H1 (cell line): Measurements from ENCODE around the gene MUC2. TPM values are rescaled to one million over a fixed set of nuclear protein-coding genes. Genes with fewer than 3 reads are reported as not detected.

Experiments used
- CTCF ChIA-PET: fragments of 300-600 bp; sonication (Branson Sonifier 250); formaldehyde crosslinking; loops from one replicate; lab custom pipeline; 2021; ENCODE audit not compliant: partially characterized antibody; lab: Charles Lee
- POLR2A ChIA-PET: fragments of 300-600 bp; sonication (Branson Sonifier 250); formaldehyde crosslinking; loops from one replicate; lab custom pipeline; 2021; ENCODE audit warnings: inconsistent platforms; ENCODE audit not compliant: partially characterized antibody; lab: Charles Lee
- DNase-seq, 2 experiments: peaks; one replicate each; pipeline versions ENCODE4 v3.0.0 to v3.0.0-alpha.2; 2010 to 2022; ENCODE audit warnings: low spot score in 2 of 2, low read depth in 1 of 2, mixed read lengths in 1 of 2
- FAIRE-seq: peaks from 2 replicates; lab custom pipeline; 2011; peaks lifted over from hg19 to GRCh38; lab: Jason Lieb, UNC
- H2AFZ ChIP-seq: 2 replicates; pipeline ENCODE4 v1.8.1; 2012; ENCODE audit warnings: low read length, inconsistent platforms
- H2AK5ac ChIP-seq: 2 replicates; pipeline ENCODE4 v1.6.1; 2013; ENCODE audit warnings: low read depth, low read length
- H2BK120ac ChIP-seq: replicated peaks from 2 replicates; pipeline ENCODE3; 2013; ENCODE audit warnings: low read depth, low read length, inconsistent platforms
- H2BK12ac ChIP-seq: 2 replicates; pipeline ENCODE4 v1.6.1; 2013; ENCODE audit warnings: low read depth, low read length
- H2BK15ac ChIP-seq: 2 replicates; pipeline ENCODE4 v1.6.1; 2013; ENCODE audit warnings: low read length
- H2BK20ac ChIP-seq: 2 replicates; pipeline ENCODE4 v1.6.1; 2013; ENCODE audit warnings: low read length
- H2BK5ac ChIP-seq: 2 replicates; pipeline ENCODE4 v1.6.1; 2013; ENCODE audit warnings: low read depth, low read length
- H3K14ac ChIP-seq: 2 replicates; pipeline ENCODE4 v1.6.1; 2013; ENCODE audit warnings: inconsistent platforms; ENCODE audit not compliant: insufficient read length
- H3K18ac ChIP-seq: 2 replicates; pipeline ENCODE4 v1.6.1; 2013; ENCODE audit warnings: low read length; ENCODE audit errors: extremely low read depth
- H3K23ac ChIP-seq: 2 replicates; pipeline ENCODE4 v1.6.1; 2013; ENCODE audit warnings: inconsistent platforms; ENCODE audit not compliant: insufficient read length
- H3K23me2 ChIP-seq: 2 replicates; pipeline ENCODE4 v1.6.1; 2013; ENCODE audit warnings: low read depth, low read length
- H3K27ac ChIP-seq: 2 replicates; pipeline ENCODE4 v1.6.1; 2011; ENCODE audit warnings: low read depth, low read length, inconsistent platforms
- H3K27me3 ChIP-seq, 4 experiments: replicated peaks in 1 of 4; 1 replicate in 1 of 4; 2 replicates in 3 of 4; pipeline versions ENCODE4 v1.6.1 to v1.8.1; 2011 to 2013; ENCODE audit warnings: low read length in 3 of 4, mild to moderate bottlenecking in 3 of 4, inconsistent platforms in 2 of 4, mixed read lengths in 2 of 4, moderate library complexity in 1 of 4; ENCODE audit not compliant: control insufficient read depth in 3 of 4, insufficient read depth in 3 of 4; ENCODE audit errors: extremely low read depth in 1 of 4
- H3K36me3 ChIP-seq, 4 experiments: 2 replicates each; pipeline versions ENCODE4 v1.6.1 to v1.8.1; 2011 to 2013; ENCODE audit warnings: mild to moderate bottlenecking in 4 of 4, low read length in 3 of 4, moderate library complexity in 2 of 4, control low read depth in 1 of 4, inconsistent platforms in 1 of 4; ENCODE audit not compliant: insufficient read depth in 4 of 4, control insufficient read depth in 2 of 4
- H3K4ac ChIP-seq: replicated peaks from 2 replicates; pipeline ENCODE3; 2013; ENCODE audit warnings: low read length, low read depth, mixed read lengths, inconsistent platforms; ENCODE audit not compliant: insufficient read length
- H3K4me1 ChIP-seq, 4 experiments: replicated peaks in 1 of 4; 1 replicate in 1 of 4; 2 replicates in 3 of 4; pipeline versions ENCODE4 v1.6.1 to v1.8.1; 2011 to 2013; ENCODE audit warnings: low read length in 3 of 4, inconsistent platforms in 2 of 4, mixed read lengths in 1 of 4; ENCODE audit not compliant: insufficient read depth in 4 of 4, control insufficient read depth in 3 of 4
- H3K4me2 ChIP-seq, 2 experiments: 2 replicates each; pipeline versions ENCODE4 v1.6.1 to v1.8.1; 2011 to 2013; ENCODE audit warnings: low read depth in 2 of 2, low read length in 2 of 2, control low read depth in 1 of 2, inconsistent platforms in 1 of 2, mild to moderate bottlenecking in 1 of 2; ENCODE audit not compliant: insufficient read depth in 1 of 2
- H3K4me3 ChIP-seq, 4 experiments: fragments of 200-600, 300-600 bp in 1 of 4; sonication (generic), shearing (Covaris generic), sonication (Bioruptor Twin) in 1 of 4; 2 replicates each; pipeline versions ENCODE4 v1.5.1 to v1.8.1; 2011 to 2016; ENCODE audit warnings: low read length in 4 of 4, low read depth in 3 of 4, control low read depth in 2 of 4, inconsistent platforms in 2 of 4, mild to moderate bottlenecking in 2 of 4, mixed read lengths in 1 of 4, moderate library complexity in 1 of 4; ENCODE audit not compliant: insufficient read depth in 2 of 4; ENCODE audit errors: extremely low read depth in 1 of 4
- H3K56ac ChIP-seq: replicated peaks from 2 replicates; pipeline ENCODE3; 2013; ENCODE audit warnings: low read depth, mild to moderate bottlenecking, mixed read lengths, low read length, inconsistent platforms; ENCODE audit not compliant: insufficient read length
- H3K79me1 ChIP-seq: 2 replicates; pipeline ENCODE4 v1.6.1; 2013; ENCODE audit warnings: low read depth, low read length, control low read depth
- H3K79me2 ChIP-seq, 2 experiments: 2 replicates each; pipeline versions ENCODE4 v1.6.1 to v1.8.1; 2012 to 2013; ENCODE audit warnings: low read length in 2 of 2, mild to moderate bottlenecking in 2 of 2, inconsistent platforms in 1 of 2; ENCODE audit not compliant: insufficient read depth in 2 of 2, control insufficient read depth in 1 of 2
- H3K9ac ChIP-seq, 4 experiments: replicated peaks in 1 of 4; 1 replicate in 1 of 4; 2 replicates in 3 of 4; pipeline versions ENCODE4 v1.6.1 to v1.8.1; 2011 to 2013; ENCODE audit warnings: low read depth in 3 of 4, low read length in 3 of 4, control low read depth in 2 of 4, mild to moderate bottlenecking in 2 of 4, moderate library complexity in 2 of 4, inconsistent platforms in 1 of 4; ENCODE audit errors: extremely low read depth in 1 of 4
- H3K9me3 ChIP-seq, 2 experiments: 2 replicates each; pipeline versions ENCODE4 v1.6.1 to v1.8.1; 2012 to 2013; ENCODE audit warnings: mild to moderate bottlenecking in 2 of 2, moderate library complexity in 2 of 2, control low read depth in 1 of 2, inconsistent platforms in 1 of 2, low read depth in 1 of 2, low read length in 1 of 2, mixed read lengths in 1 of 2; ENCODE audit not compliant: insufficient read depth in 2 of 2
- H4K20me1 ChIP-seq, 2 experiments: replicated peaks in 1 of 2; 2 replicates each; pipeline versions ENCODE3 to v1.8.1; 2011 to 2013; ENCODE audit warnings: inconsistent platforms in 2 of 2, low read length in 2 of 2, mild to moderate bottlenecking in 1 of 2; ENCODE audit not compliant: insufficient read depth in 2 of 2, control insufficient read depth in 1 of 2
- H4K5ac ChIP-seq: 2 replicates; pipeline ENCODE4 v1.6.1; 2013; ENCODE audit warnings: low read length, low read depth, mixed read lengths, inconsistent platforms; ENCODE audit not compliant: insufficient read length
- H4K8ac ChIP-seq: 2 replicates; pipeline ENCODE4 v1.8.0; 2013; ENCODE audit warnings: mild to moderate bottlenecking, moderate library complexity, low read length, inconsistent platforms; ENCODE audit not compliant: insufficient read depth; ENCODE audit errors: extremely low read depth
- H4K91ac ChIP-seq: replicated peaks from 2 replicates; pipeline ENCODE3; 2013; ENCODE audit warnings: low read length, mixed read lengths, inconsistent platforms; ENCODE audit not compliant: insufficient read length
- BCL11A ChIP-seq, 2 experiments: IDR thresholded peaks; one replicate each; pipeline ENCODE4 v1.6.1; 2011; ENCODE audit warnings: low read depth in 2 of 2, low read length in 2 of 2, mild to moderate bottlenecking in 2 of 2
- CBX8 ChIP-seq: fragments of 300-800, 300-1000 bp; sonication (generic); IDR thresholded peaks from 2 replicates; pipeline ENCODE4 v1.7.1; 2016; ENCODE audit warnings: low read depth, low read length, borderline replicate concordance
- CEBPB ChIP-seq: IDR thresholded peaks from 2 replicates; pipeline ENCODE4 v1.6.1; 2012; ENCODE audit warnings: low read depth, low read length
- CREB1 ChIP-seq: IDR thresholded peaks from 2 replicates; pipeline ENCODE4 v1.6.1; 2012; ENCODE audit warnings: inconsistent platforms
- CTBP2 ChIP-seq: IDR thresholded peaks from 2 replicates; pipeline ENCODE4 v1.7.0; 2011; ENCODE audit warnings: borderline replicate concordance, mild to moderate bottlenecking, moderate library complexity, mixed read lengths, low read length; ENCODE audit not compliant: insufficient read depth, insufficient read length
- GTF2F1 ChIP-seq: IDR thresholded peaks from 2 replicates; pipeline ENCODE4 v1.6.1; 2012; ENCODE audit warnings: low read depth, low read length, improper control_type of control experiment, borderline replicate concordance
- HDAC2 ChIP-seq, 2 experiments: fragments of 300-600 bp in 1 of 2; sonication (generic) in 1 of 2; IDR thresholded peaks; 2 replicates each; pipeline ENCODE4 v1.6.1; 2011 to 2012; ENCODE audit warnings: low read depth in 2 of 2, low read length in 2 of 2, mild to moderate bottlenecking in 2 of 2, moderate library complexity in 2 of 2, borderline replicate concordance in 1 of 2, inconsistent platforms in 1 of 2
- KDM4A ChIP-seq: IDR thresholded peaks from one replicate; pipeline ENCODE4 v1.7.1; 2012; ENCODE audit warnings: low read depth, mild to moderate bottlenecking, moderate library complexity, low read length, inconsistent platforms; ENCODE audit not compliant: severe bottlenecking
- RBBP5 ChIP-seq: IDR thresholded peaks from 2 replicates; pipeline ENCODE4 v1.7.1; 2012; ENCODE audit warnings: low read depth, mild to moderate bottlenecking, inconsistent platforms, low read length, moderate library complexity, borderline replicate concordance
- RNF2 ChIP-seq: fragments of 200-900, 300-1000 bp; sonication (generic); IDR thresholded peaks from 2 replicates; pipeline ENCODE4 v1.7.1; 2016; ENCODE audit warnings: borderline replicate concordance, low read depth, mild to moderate bottlenecking, antibody characterized with exemption, low read length; ENCODE audit not compliant: poor library complexity, severe bottlenecking; ENCODE audit errors: missing control alignments
- SAP30 ChIP-seq: fragments of 300-600 bp; sonication (generic); IDR thresholded peaks from 2 replicates; pipeline ENCODE4 v1.7.1; 2012; ENCODE audit warnings: low read length, moderate library complexity, mild to moderate bottlenecking, inconsistent platforms; ENCODE audit not compliant: insufficient read depth, insufficient replicate concordance
- TEAD4 ChIP-seq: IDR thresholded peaks from 2 replicates; pipeline ENCODE4 v1.6.1; 2012; ENCODE audit warnings: low read depth, low read length, inconsistent platforms, mixed read lengths
- YY1 ChIP-seq: IDR thresholded peaks from 2 replicates; pipeline ENCODE4 v1.6.1; 2011; ENCODE audit warnings: low read depth, mild to moderate bottlenecking, low read length
- WGBS, 2 experiments: shearing (Covaris generic) in 1 of 2; methylation state at CpG; one replicate each; pipeline versions ENCODE4 v1.1.6 to v1.1.7; 2013 to 2015; ENCODE audit warnings: low lambda C conversion rate in 2 of 2, mixed read lengths in 2 of 2, inconsistent platforms in 1 of 2, low coverage in 1 of 2, missing lambda C conversion rate in 1 of 2; ENCODE audit not compliant: insufficient replicate concordance in 2 of 2, insufficient coverage in 1 of 2, insufficient read length in 1 of 2; ENCODE audit errors: extremely low coverage in 1 of 2, missing lambda C conversion rate in 1 of 2; 5-methylcytosine and 5-hydroxymethylcytosine counted together
- polyA plus RNA-seq, 7 experiments: library from polyadenylated mRNA; depleted of rRNA in 3 of 7; stranded (reverse) in 5 of 7; unstranded in 2 of 7; fragments of >200 nt in 5 of 7; fragments of 200-250 nt in 2 of 7; gene quantifications; 1 replicate in 5 of 7; 2 replicates in 1 of 7; 4 replicates in 1 of 7; pipeline versions ENCODE4 v1.2.1 to v1.2.3, GENCODE V29; 2011 to 2013; ENCODE audit warnings: missing spikeins in 2 of 7, mixed read lengths in 2 of 7
- total RNA-seq: library from RNA; stranded (reverse); fragmentation: NEBNext Ultra II Directional; extraction: Animal tissue kit (Norgen Biotek cat#: 25700); gene quantifications from 2 replicates; pipeline ENCODE4 v1.2.1, GENCODE V29; 2021

Gene MUC2
- total and polyA plus RNA-seq, 2 of the 8 experiments (the other 6 are each of a cell fraction or from before 2014, with no cell fraction given): not detected

DNA sequence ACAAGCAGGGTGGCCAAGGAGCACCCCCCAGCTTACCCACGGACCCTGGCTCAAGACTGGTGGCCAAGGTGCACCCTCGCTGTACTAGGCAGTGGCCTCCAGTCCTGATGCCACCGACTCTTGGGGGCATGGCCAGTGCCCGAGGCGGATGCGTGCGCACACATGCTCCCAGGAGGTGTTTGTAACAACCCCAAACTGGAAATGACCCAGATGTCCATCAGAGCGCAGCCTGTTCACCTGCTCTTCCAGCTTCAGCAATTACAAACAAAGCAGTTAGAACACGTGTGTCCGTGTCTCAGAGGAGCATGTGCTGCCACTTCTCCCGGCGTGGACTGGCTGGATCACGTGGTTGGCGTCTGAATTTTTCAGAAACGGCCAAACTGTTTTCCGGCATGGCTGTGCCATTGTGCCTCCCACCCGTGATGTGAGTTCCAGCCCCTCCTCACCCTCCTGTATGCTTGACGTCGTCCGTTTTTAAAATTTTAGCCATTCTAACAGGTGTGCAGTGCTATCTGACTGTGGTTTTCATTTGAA is 31.0 kb upstream of the MUC2 start:
- H3K4me2 ChIP-seq: no peak overlapping the region
- no peak for FAIRE-seq
- TF ChIP-seq KDM4A: no peak
- no peak for TF ChIP-seq HDAC2 (IDR thresholded peaks at IDR 0.05; ENCODE audit: borderline replicate concordance in 1 of 2, low read depth in 2 of 2, low read length in 2 of 2)
- TF ChIP-seq CBX8: no peak
- no peak for TF ChIP-seq RNF2
- no peak for TF ChIP-seq CEBPB
- no peak for TF ChIP-seq RBBP5
- TF ChIP-seq BCL11A (IDR thresholded peaks at IDR 0.05; ENCODE audit: low read depth in 2 of 2, low read length in 2 of 2): no peak
- TF ChIP-seq CREB1: no peak
- no peak for TF ChIP-seq CTBP2
- no peak for TF ChIP-seq SAP30
- no peak for TF ChIP-seq GTF2F1
- TF ChIP-seq TEAD4: no peak
- TF ChIP-seq YY1: no peak

More for the DNA sequence above, 31.0 kb upstream of the MUC2 start:
- Histone ChIP-seq H3K79me1 (no peaks in the 10 kb centered on the region), H3K18ac (no peak overlapping the region), H4K5ac (no peak overlapping the region), H2BK20ac (no peak overlapping the region), H3K9ac (no peak overlapping the region), H3K9me3 (no peaks in the 10 kb centered on the region), H3K56ac (no peak overlapping the region), H4K8ac (no peak overlapping the region), H3K23ac (no peak overlapping the region), H4K91ac (no peak overlapping the region), H2BK15ac (no peak overlapping the region), H3K27ac (no peak overlapping the region), H3K27me3 (no peaks in the 10 kb centered on the region; a peak in 1 of 7 replicates), H3K23me2 (no peaks in the 10 kb centered on the region; the same call in 1 of the 2 replicates), H2AFZ (no peak overlapping the region), H2BK12ac (no peak overlapping the region), H2BK5ac (no peak overlapping the region), H4K20me1 (peaks cover 0 to 3% of the 10 kb centered on the region in 2 experiments), H3K4ac (no peak overlapping the region), H3K4me3 (no peak overlapping the region), H3K4me1 (no peaks in the 10 kb centered on the region), H3K14ac (no peak overlapping the region), H3K79me2 (no peaks in the 10 kb centered on the region), H2BK120ac (no peak overlapping the region), H3K36me3 (no peaks in the 10 kb centered on the region), H2AK5ac (no peak overlapping the region)
- DNase-seq: no peak
- WGBS, 2 experiments: 90% methylated on average over 20 of the region's 20 CpGs; no CpG with 5 or more reads in 1 of the 2 experiments
- ChIA-PET POLR2A (interaction anchor here (1.5 kb wide), 1 partner anchor 15 kb away, joined by 3 read pairs; no protein-coding TSS in a partner anchor), CTCF (interaction anchor here (5.0 kb wide), 1 partner anchor 7 kb away, joined by 22 read pairs; no protein-coding TSS in a partner anchor)
